Astrocyte of the spinal cord (primary cell): ENCODE measurements around the gene STK11IP.

Experiments
- DNase-seq: peaks from one replicate; pipeline ENCODE4 v3.0.0; 2011; ENCODE audit warnings: low read depth, low spot score
- H3K4me3 ChIP-seq: 2 replicates; pipeline ENCODE4 v1.5.1; 2011; ENCODE audit warnings: low read depth, mild to moderate bottlenecking, low read length, moderate library complexity
- in situ Hi-C: cut with HindIII; loops from 2 replicates; pipeline ENCODE4 v1.10.0; 2017; ENCODE audit warnings: low sequenced_read_pairs
- TF ChIP-seq, protein P1 (sequence below): IDR thresholded peaks from 2 replicates; pipeline ENCODE4 v1.5.1; 2012; ENCODE audit warnings: low read depth, mild to moderate bottlenecking, low read length, inconsistent platforms

STK11IP gene

DNA sequence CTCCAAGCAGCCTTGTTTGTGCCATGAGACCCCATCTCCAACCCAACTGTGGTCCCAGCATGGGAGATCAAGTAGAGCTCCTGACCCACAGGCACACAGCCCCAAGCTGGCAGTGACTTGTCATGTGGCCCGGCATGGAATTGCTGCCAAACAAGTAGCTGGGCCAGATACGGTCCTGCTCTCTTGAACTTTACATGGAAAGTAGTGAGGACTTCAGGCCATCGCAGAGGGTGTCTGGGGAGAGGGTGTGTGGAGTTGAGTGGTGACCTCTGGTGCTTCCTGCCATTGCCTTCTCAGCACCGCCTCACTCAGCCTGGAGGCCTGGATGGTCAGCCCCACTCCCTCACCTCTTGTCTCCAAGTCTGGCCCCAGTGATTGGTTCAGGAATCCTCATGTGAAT, 18.9 kb downstream of the STK11IP start:
- in situ Hi-C loops: no loop called here
- TF ChIP-seq, protein P1, sequence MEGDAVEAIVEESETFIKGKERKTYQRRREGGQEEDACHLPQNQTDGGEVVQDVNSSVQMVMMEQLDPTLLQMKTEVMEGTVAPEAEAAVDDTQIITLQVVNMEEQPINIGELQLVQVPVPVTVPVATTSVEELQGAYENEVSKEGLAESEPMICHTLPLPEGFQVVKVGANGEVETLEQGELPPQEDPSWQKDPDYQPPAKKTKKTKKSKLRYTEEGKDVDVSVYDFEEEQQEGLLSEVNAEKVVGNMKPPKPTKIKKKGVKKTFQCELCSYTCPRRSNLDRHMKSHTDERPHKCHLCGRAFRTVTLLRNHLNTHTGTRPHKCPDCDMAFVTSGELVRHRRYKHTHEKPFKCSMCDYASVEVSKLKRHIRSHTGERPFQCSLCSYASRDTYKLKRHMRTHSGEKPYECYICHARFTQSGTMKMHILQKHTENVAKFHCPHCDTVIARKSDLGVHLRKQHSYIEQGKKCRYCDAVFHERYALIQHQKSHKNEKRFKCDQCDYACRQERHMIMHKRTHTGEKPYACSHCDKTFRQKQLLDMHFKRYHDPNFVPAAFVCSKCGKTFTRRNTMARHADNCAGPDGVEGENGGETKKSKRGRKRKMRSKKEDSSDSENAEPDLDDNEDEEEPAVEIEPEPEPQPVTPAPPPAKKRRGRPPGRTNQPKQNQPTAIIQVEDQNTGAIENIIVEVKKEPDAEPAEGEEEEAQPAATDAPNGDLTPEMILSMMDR: no peak
- no peak overlapping the region for H3K4me3 ChIP-seq
- DNase-seq: no peak

DNA sequence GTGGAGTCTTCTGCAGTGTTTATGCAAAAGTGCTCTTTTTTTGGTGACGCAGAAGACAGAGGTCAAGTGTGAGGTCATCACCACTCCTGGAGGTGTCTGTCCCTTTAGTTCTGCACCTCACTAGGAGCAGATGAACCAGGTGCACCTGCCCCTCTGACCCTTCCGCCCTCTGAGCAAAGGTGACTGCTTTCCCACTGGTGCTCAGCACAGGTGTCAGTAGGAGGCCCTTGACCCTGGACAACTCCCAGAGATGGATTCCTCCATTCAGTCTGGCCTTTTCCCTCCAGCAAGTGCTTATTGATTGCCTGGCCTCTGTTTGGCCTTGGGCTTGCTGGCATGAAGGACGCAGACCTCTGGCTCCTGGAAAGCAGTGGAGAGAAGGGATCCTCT, 21.1 kb downstream of the STK11IP start:
- in situ Hi-C loops: no loop called here
- no peak for DNase-seq
- H3K4me3 ChIP-seq: no peak overlapping the region
- TF ChIP-seq, protein P1: no peak

DNA sequence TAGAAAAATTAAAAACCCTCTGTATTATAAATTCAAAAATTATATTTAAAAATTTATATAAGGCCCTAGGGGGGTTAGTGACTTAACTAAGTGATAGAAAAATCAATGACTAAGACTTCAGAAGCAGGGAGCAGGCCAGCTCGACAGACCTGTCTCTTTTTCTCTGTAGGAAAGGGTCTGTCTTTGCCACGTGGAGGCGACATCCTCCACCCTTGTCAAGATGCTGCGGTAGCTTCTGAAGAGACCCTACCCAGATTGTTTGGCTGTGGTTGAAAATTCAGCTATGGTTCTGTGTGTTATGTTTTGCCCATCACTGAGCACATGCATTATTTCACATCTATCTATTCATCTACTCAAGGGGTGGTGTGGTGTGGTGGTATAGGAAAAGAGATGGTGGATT, 21.6 kb downstream of the STK11IP start:
- DNase-seq: no peak
- H3K4me3 ChIP-seq: no peak overlapping the region
- in situ Hi-C loops: no loop called here
- TF ChIP-seq, protein P1: no peak

DNA sequence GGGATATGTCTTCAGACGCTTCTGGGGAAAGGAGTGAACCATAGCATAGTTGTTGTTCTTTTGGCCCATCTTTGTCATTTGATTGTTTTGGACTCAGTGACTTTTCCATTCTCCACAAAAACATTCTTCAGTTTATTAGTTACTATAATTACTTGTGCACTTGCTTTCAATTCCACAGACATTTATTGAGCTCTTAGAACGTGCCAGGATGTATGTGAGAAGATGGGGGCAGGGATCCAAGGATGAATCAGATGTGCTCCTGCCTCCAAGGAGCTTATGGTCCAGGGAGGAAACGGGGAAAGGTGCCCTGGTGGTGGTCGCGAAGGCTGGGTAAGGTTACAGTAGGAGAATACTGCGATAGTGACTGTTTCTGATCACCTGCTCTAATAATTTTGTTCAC, 22.9 kb downstream of the STK11IP start:
- DNase-seq: no peak
- TF ChIP-seq, protein P1: no peak
- in situ Hi-C loops: no loop called here

DNA sequence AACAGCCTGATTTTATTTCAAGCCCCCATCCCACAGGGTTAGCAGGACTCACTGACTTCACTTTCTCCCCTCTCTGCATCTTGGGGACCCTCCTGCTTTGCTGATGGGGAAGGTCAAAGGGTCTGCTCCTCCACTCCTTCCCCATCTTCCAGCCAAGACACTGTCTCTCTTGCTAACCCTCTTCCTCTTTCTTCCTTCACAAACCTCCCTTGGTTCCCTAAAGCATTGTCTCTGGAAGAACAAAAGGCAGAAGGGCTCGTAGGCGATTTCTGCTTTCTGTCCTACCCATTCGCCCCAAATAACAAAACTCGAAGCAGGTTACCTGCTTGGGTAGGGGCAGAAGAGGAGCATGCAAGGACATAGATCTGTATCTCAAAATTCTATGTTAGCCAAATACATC, 24.3 kb downstream of the STK11IP start:
- in situ Hi-C loops: no loop called here
- TF ChIP-seq, protein P1: no peak
- no peak overlapping the region for H3K4me3 ChIP-seq
- no peak for DNase-seq

More for the DNA sequence above, 22.9 kb downstream of the STK11IP start:
- no peak overlapping the region for H3K4me3 ChIP-seq

DNA sequence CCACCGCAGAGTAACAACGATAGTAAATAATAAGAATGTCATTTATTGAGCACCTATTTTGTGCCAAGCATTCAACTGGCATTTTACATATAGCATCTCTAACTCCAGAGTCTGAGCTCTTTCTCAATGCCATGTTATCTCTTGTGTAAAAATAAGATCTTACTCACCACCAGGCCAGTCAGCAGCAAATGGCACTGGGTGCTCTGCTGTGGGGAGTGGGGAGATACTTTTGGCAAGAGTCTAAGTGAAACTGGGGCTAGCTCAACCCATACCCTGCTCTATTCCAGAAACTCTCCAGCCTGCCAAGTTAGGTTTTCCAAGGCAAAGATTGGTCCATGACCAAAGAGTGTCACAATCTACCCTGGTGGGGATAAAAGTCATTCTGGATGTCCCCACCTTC, 24.8 kb downstream of the STK11IP start:
- no peak overlapping the region for H3K4me3 ChIP-seq
- DNase-seq: no peak
- in situ Hi-C loops: no loop called here
- TF ChIP-seq, protein P1: no peak

DNA sequence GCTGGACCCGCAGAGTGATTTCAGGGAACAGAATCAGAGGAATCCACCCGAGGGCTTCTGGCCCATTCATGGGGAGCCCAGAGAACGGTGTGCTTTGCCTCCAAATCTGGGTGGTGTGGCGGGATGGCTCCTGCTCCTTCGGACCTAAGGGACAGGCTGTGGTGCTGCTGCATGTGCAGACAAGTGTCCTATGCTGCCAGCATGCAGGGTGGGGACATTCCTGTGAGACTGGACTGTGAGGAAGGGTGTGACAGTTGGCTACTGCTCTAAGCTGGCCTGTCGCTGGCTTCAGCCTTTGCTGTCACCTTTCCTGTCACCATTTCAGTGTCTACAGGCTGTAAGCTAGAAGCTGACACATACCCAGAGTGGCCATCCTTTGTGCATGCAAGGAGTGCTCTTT, 26.9 kb downstream of the STK11IP start:
- in situ Hi-C loops: no loop called here
- TF ChIP-seq, protein P1: no peak
- H3K4me3 ChIP-seq: no peak overlapping the region
- no peak for DNase-seq
